Activated naive CD4-positive, alpha-beta T cell treated with Interleukin-2 at 50 U/mL for 16 hours (primary cell): ENCODE results near the gene DNAH1.
"Not testable (repeated sequence)": the region's sequence is repeated elsewhere in the genome, so short reads cannot be mapped to it uniquely, and the experiment has no call there.

Source experiments
- DNase-seq: peaks from one replicate; pipeline ENCODE4 v3.0.0-alpha.2; 2020

DNAH1 gene

DNA sequence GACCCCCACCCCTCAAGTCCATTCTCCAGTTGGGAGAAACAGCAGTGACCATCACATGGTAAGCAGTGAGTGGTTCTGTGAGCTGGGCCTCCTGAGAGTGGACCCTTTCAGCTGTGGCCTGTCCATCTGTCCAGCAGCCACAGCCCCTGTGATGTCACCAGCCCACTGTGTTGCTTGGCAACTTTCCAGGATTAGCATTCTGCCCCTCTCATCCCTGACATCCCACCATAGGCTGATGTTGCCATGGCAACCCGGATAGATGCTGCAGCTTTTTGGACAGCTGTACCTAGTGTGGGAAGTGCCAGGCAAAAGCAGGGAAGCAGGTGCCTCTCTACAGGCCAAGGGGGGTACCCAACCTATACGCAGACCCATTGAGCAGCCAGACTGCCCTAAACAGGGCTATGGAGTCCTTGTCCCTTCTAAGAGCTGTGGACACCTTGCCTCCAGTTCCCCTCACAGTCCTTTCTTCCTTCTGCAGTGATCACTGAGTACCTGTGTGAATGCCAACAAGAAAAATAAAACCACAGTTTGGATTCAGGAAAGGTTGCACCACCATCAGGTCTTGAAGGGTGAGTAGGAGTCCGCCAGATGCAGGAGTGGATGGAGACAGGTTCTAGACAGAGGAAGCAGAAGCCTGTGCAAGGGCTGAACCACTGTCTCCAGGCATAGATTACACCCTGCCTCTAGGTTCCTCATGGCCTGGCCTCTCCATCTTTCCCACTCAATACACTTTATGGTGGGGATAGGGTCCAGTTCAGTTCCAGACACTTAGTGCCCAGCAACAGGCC, at the start of gene DNAH1:
TSS of gene DNAH1 (plus strand) at position 343 of the 788 bp plus-strand sequence. CDS start 6,124 bp downstream, outside the sequence.
- DNase-seq, result no peak

DNA sequence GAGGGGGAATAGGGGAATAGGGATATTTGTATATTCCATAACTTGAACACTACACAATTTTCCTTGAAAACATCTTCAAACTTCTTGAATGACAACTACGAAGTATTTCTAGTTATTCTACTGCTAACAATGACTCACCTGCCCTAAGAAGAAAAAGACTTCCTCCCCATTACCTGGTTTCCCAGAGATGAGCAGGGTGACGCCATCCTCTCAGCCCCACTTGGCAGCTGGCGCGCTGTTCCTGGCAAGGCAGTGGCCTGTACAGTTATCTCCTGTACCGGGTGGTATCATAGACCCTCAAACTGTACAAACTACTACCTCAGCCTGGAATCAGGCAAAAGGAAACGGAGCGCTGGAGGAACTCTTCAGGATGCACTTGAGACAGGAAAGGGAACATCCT, 48.1 kb upstream of the DNAH1 start:
- DNase-seq, result peak; percentile 55

DNA sequence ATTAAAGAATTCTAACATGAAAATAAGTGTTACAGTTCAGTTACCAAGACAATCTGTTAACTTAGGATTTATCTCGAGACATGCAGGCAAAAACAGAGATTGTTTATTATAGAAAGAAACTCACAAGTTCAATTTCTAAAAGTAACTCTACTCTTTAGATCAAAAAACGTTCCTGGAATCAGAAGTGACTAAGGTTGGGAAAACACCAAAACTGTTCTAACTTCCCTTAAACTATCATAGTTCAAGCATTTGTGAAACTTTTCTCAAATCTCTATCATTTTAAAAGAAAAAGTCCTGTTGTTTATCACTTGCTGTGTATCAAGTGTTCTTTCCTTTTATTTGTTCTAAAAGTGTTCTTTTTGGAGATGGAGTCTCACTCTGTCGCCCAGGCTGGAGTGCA, 46.3 kb upstream of the DNAH1 start:
- no peak for DNase-seq

DNA sequence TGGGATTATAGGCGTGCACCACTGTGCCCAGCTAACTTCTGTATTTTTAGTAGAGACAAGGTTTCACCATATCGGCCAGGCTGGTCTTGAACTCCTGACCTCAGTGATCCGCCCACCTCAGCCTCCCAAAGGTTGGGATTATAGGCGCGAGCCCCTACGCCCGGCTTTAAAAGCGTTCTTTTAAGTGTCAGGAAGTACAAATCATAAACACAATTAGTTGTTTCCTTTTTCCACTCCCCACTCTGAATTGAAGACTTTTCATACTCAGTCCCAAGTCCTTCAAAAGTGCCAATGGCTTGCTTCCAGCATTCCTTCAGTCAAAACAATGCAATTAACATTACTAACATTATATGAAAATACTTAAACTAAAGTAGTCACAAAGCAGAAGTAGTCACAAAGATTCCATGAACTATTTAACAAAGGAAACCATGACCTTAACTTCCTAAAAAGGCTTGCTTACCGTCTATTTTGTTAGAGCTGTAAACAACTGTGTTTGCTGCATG, 45.8 kb upstream of the DNAH1 start:
- DNase-seq, result no peak

DNA sequence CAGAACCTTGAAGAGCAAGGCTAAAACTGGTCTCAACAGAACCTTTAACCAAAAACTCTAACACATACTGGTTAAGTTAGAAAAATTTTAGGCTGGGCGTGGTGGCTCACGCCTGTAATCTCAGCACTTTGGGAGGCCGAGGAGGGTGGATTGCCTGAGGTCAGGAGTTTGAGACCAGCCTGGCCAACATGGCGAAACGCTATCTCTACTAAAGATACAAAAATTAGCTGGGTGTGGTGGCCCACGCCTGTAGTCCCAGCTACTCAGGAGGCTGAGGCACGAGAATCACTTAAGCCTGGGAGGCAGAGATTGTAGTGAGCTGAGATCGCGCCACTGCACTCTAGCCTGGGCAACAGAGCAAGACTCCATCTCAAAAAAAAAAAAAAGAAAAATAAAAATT, 43.9 kb upstream of the DNAH1 start:
- not testable (repeated sequence) for DNase-seq

DNA sequence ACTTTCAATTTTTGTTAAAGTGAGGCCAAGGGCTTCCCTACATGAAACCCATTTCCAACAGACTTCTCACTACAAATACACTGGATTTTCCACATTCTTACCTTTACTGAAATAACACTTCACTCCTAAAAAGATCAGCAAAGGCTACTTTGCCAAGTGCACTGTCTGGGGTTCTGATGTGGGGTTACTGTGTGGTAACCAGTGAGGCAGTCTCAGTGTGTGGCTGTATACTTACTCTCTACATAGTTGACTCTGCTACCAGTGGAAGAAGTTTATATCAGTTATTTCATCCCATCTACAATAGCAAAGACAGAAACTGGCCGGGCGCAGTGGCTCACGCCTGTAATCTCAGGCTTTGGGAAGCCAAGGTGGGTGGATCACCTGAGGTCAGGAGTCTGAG, 43.3 kb upstream of the DNAH1 start:
- no peak for DNase-seq

DNA sequence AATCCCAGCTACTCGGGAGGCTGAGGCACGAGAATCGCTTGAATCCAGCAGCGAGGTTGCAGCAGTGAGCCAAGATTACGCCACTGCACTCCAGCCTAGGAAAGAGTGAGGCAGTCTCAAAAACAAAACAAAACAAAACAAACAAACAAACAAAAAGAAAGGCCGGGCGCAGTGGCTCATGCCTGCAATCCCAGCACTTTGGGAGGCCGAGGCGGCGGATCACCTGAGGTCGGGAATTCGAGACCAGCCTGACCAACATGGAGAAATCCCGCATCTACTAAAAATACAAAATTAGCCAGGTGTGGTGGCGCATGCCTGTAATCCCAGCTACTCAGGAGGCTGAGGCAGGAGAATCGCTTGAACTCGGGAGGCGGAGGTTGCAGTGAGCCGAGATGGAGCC, 41.3 kb upstream of the DNAH1 start:
- not testable (repeated sequence) for DNase-seq

DNA sequence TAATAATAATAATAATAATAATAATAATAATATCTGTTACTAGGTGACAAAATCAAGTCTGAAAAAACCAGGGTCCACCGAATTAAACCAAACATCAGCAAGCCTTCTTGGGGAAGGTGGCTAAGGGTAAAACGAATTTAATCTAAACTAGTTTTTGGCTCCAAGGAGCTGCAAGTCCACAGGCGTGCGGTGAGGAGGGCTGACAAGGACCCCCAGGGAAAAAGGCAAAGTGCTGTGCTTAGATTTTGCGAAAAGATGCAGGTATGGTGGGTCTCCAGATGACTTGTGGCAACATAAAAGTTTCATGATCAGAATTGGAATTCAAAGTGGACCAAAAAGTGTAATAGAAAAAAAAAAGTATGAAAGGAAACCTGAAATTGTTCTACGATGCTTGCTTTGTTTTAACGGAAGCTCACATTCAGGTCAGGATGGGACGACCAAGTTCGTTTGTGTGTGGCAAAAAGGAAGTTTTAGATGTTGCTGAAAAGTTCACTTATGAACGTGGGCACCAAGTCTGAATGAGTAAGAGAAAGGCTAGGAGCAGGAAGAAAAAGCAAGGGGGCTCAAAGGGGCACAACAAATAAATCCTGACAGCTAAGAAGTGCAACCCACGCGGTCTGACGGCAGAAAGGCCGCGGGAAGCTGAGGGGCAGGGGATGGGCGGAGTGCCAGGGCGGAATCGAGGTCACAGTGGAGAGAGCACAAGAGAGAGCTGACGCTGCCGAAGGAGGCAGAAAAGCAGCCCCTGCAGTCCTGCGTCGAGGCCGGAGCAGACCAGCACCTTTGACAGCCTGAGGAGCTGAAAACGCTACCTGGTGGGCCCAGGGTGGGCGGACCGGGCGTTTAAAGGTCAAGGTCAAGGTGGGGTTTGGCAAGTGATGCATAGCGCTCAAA, 38.8 kb upstream of the DNAH1 start:
- peak; percentile 80 for DNase-seq

DNA sequence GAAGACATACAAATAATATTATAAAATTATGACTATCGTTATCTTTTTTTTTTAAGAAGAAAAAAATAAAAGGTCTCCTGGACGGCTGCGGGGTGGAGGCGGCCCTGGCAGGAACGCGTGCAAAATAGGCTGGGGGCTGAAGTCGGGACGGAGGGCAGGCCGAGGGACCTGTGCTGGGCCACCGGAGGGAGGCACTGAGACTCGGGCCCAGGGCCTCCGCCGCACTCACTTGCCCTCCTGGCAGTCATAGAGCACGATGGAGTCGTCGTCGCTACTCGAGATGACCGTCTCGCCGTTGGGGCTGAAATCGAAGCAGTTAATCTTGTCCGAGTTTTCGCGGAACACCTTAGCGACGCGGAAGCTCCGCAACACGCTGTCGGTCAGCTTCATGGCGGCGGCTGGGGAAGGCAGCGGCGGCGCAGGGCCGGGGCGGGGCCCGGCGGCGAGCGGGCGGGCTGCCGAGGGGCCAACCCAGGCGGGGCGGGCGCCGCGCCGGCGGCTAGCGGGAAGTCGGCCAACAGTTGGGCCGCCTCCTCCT, 38.1 kb upstream of the DNAH1 start:
- DNase-seq, result no peak

DNA sequence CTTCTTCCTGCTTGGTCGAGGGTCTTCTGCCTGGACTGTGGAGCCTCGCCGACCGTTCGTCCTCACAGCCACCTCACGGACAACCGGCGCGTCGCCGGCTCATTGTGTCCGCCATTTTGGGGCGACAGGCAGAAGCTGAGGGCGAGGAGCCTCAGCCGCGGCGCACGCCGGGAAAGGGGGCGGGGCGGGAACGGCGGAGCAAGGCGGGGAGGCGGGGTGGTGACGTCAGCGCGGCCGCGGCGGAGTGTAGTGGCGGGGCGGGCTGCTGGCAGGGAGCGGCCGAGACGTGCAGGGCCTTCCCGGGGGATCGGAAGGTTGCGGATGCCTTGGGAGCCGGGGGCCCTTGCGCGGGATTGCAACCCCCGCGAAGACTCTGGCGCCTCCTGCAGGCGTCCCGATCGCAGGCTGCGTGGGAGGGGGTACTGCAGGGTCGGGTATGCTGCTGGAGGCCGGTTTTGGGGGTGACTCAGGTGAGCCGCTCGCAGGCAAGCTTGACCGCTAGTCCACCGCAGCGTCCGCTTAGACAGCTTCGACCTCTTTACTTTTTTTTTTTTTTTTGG, 37.5 kb upstream of the DNAH1 start, which contains the start of gene WDR82:
TSS of gene WDR82 (minus strand) at position 140 of the 560 bp plus-strand sequence. CDS start 288 bp downstream, outside the sequence.
- peak; percentile 97 for DNase-seq

DNA sequence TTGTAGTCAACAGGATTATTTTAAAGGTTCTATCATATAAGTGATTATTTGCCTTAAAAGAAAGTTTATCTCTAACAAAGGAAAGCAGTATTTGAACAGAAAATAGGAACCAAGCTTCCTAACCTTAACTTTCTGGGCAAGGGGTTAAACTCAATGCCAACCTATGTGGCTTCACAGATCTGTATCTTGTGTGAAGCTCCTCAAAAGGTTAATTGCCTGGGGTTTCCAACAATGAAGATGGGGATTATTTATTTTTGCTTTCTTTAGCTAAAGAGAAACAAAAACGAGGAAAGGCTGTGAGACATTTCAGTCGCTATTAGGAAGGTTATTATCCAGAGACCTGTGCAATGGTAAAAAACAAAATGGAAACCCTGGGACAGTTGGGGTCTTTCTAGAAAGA, 36.5 kb upstream of the DNAH1 start:
- DNase-seq, result no peak

DNA sequence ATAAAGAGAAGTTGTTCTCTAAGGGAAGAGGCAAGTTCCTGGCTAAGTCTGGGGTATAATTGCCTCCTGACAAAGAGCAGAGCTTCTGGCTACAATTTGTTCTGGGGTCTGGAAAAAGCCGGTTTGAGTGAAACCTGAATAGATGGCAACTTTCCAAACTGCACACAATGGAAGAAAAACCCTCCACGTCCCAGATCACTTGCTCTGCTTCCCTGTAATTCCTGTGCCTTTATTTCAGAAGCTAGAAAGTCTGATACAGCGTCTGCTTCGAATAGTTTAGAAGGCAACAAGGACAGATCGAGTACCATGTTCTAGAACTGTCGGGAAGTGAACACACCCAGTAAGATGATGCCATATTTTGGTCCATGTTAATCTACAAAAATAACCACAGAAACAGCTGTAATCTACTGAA, 36.1 kb upstream of the DNAH1 start:
- no peak for DNase-seq

DNA sequence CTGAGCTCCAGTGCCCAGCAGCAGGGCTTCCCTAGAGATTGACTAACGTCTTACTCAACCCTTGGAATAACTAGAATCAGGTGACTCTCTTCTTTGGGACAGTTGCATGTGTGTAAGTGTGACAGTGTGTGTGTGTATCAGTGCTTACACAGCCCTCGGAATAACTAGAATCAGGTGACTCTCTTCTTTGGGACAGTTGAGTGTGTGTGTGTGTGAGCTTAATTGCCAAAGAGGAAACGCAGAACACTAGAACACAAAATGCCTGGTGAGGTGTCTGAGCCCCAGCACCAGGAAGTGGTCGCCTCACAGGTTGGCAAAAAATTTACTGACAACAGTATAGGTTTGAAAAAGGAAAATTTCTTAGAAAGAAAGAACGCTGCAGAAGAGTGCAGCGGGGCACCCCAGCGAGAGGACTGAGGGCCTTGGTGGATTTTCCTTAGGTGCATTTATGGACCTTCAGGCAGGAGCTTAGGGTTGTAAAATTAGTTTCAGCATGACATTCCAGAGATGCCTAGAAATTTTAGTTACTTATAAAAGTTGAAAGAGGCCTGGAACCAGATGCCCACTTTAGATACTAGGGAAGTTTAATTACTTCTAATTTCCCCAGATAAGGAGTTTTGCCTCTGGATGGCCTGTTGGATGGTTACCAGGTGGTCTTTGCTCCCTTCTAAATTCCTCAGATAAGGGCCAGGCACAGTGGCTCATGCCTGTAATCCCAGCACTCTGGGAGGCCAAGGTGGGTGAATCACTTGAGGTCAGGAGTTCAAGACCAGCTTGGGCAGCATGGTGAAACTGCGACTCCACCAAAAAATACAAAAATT, 33.9 kb upstream of the DNAH1 start:
- DNase-seq, result peak; percentile 26

DNA sequence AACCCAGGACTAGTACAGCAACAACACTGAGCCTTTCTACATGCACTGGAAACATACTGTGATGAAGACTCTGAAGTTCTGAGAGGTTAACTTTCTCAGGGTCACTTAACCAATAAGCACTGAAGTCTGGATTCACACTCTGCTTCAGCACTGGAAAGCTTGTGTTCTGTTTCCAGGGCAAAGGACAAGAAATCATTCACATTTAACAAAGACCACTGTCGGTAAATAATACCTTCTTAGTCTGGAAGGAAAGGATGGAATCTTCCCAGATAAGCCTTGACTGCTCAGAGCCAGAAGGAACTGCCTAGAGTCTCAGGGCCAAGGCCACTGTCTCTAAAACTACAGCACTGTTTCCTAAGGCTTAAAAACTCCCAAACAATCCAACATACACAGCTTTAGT, 32.8 kb upstream of the DNAH1 start:
- no peak for DNase-seq

DNA sequence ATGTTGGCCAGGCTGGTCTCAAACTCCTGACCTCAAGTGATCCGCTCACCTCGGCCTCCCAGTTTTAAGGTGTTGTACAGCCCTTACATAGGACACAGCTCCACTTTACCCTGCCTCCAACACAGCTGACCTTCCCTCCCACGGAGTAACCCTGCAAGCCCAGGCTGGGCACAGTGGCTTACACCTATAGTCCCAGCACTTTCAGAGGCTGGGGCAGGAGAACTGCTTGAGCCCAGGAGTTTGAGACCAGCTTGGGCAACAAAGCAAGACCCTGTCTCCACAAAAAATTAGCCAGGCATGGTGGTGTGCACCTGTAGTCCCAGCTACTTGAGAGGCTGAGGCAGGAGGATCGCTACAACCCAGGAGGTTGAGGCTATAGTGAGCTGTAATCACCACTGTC, 32.1 kb upstream of the DNAH1 start:
- not testable (repeated sequence) for DNase-seq

DNA sequence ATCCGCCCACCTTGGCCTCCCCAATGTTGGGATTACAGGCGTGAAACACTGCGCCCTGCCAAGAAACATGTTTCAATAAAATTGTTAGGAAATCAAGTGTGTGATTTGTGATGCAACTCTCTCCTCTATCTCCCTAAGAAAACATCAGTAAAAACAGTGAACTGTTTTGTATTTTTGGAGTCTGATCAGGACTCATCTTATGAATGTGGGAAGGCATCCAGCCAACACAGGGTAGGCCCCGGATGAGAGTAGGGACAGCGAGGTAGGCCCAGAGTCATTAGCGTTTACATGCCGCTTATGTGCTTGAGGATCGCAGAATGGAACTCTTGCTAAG, 29.4 kb upstream of the DNAH1 start:
- no peak for DNase-seq

DNA sequence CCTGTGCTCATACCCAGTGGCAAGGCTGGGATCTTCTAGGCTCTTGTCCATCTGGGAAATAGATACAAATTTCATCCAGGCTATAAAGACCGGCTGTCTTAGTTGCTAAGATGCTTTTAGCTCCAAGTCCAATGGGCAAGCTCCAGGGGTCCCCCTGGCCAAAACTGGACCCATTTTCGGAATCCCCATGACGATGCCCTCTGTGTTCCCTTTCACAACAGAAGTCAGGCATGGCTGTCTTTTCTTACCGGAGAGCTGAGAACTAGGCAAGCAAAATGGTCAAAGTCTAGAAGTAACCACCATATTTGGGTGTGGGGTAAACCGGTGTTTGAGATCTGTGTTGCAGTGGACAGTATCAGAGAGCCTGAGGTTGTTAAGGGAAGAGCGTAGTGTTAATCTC, 27.4 kb upstream of the DNAH1 start:
- no peak for DNase-seq

DNA sequence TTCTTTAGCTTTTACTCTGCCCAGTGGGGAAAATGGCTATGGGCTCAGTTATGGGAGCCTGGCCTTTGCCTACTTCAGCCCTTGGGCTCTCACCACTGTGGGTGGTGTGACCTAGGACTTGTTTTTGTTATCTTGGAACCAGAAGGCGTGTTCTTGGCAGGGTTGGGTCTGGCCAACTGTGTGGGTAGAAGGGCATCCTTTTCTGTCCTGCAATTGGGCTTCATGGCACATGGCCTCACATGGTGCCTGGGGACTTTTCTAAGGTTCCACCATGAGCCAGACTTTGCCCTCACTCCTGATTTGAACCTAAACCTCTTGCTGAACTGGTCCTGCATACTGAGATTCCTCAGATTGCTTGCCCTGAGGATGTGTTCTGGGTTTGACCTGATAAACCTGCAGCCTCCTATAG, 26.8 kb upstream of the DNAH1 start:
- DNase-seq, result no peak

DNA sequence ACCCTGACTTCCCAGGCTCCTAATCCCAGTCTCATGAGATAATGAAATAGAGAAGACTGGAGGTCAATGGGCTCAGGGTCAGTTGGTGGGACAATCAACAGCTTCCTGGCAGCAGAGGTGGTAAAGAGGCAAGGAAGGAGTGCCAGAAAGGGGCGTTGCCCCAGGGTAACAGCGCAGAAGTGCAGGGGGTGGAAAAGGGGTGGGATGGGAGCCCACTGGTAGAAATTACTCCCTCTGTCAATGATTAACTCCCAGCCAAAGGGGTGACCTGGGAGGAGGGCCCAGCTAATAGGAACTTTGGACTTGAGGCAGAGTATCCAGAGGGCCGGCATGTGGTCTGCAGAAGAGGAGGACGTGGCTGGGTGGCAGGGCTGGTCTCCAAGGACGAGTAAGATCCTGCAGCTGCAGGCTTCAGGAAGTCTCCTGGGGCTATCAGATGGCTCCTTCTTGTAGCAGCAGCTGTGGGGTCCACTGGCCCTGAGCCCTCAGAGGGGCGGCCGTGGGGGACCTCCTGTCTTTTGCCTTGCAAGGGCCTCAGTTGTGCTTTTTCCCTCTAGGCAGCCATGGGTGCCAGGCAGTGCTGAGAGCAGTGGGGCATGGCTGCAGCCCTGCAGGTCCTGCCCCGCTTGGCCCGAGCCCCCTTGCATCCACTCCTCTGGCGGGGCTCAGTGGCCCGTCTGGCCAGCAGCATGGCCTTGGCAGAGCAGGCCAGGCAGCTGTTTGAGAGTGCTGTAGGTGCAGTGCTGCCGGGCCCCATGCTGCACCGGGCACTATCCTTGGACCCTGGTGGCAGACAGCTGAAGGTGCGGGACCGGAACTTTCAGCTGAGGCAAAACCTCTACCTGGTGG, 26.1 kb upstream of the DNAH1 start:
- no peak for DNase-seq

DNA sequence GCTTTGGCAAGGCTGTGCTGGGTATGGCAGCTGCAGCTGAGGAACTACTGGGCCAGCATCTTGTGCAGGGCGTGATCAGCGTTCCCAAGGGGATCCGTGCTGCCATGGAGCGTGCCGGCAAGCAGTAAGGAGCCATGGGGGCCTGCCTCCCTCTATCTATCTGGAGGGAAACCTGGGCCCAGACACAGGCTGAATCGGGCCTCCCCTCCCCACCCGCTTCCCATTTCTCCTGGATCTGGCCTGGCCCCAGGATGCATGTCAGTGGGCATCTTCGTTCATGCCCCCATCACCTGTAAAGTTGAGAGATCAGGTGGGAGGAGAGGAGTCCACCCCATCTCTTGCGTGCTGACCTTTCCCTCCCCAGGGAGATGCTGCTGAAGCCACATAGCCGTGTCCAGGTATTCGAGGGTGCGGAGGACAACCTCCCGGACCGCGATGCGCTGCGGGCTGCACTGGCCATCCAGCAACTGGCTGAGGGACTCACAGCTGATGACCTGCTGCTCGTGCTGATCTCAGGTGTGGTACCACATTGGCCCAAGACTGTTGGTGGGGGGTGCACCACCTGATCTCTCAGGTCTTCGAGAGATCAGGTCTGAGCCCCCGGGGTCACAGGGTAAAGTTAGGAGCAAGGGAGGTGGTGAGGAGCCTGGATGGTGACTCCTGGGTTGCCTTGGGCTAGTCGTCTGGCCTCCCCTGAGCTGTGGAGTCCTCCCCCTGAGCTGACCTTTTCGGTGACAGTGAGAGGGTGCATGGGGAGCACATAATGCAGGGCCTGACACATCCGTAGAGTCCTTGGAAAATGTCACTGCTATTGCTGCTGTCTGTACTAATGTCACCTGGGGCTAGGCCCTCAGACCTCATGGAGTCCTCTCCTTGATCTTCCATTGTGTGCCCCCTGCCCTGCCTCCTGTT, 25.3 kb upstream of the DNAH1 start:
- DNase-seq, result no peak
